Body of pancreas (tissue), 4 donors: ENCODE measurements around the gene DLG2.

Experiments used
- CTCF ChIP-seq, 7 experiments: fragments of 450-650 bp in 4 of 7; fragments of 200-600 bp in 3 of 7; sonication (generic) in 3 of 7; IDR thresholded peaks; one replicate each; pipeline ENCODE4 v1.5.1; 2016 to 2019; ENCODE audit warnings: antibody characterized with exemption in 7 of 7
- POLR2A ChIP-seq, 3 donors: fragments of 450-650 bp; IDR thresholded peaks; one replicate each; pipeline ENCODE4 v1.6.1; 2016; ENCODE audit warnings: antibody characterized with exemption in 3 of 3, mild to moderate bottlenecking in 2 of 3

- no peak for TF ChIP-seq CTCF (IDR thresholded peaks at IDR 0.05)
- TF ChIP-seq POLR2A (IDR thresholded peaks at IDR 0.05), result no peak
Measured at GRCh38 chr11:84724256-84724655, 902.9 kb downstream of the DLG2 start.
